ENCODE measurements around the gene CRHR1.

Gene CRHR1

DNA sequence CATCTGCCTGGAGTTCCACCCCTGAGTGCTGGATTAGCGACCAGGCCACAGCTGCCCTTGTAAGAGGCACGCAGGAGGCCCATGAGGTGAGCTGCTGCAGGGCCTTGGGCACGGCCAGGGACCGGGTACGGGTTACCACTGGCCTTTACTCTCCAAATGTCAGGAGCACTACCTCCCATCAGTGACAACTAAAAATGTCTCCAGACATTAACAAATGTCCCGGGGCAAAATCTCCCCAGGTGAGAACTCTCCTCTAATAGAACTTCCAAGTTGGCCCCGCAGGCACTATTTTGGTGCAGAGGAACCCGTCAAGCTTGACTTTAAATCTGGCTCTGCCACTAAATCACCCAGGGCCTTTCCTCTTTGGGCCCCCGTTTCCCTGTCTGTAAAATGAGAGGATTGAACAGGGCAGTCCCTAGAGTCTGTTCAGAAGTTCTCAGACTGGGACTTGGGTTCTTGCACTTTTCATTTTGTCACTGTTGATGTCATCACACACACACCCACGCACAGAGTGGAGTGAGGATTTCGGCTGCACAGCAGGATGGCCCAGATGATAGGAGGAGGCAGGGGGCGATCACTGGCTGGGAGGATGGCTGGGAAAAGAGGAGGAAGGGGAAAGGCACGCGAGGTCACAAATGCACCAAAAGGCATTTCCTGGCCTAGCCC is 85.7 kb downstream of the CRHR1 start:
- DNase-seq (ENCODE audit: low read depth): no peak

DNA sequence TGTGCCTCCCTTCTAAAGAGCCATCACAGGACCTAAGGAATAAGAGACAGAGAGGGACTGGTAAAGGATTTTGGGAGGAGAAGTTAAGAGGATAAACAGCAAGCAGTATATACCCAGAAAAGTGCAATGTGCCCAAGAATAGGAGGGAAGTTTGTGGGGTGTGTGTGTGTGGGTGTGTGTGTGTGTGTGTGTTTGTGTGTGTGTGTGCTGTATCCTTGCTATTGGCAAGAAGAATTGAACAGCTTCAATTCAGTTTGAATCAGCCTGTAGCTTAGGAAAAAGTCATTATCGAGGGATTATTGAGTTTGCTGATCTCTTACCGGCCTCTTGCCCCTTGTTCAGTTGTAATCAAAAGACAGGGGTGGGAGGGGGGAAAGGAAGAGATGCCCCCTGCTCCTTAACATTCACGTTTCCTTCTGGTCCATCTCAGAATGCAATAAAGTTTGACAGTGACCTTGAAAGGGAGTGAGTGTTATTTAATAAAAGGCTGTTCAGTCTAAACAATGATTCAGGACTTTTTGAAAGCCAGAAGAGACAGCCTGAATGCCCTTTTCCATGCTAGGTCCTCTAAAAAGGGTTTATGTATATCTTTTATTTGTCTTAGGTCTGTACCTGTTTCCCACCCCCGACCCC is 86.3 kb downstream of the CRHR1 start:
- no peak for DNase-seq (ENCODE audit: low read depth)

- DNase-seq (ENCODE audit: low read depth): no peak
These were observed 87.6 kb downstream of the CRHR1 start for GRCh38 chr17:45871718-45872117.

- DNase-seq (ENCODE audit: low read depth): no peak
These were observed 89.6 kb downstream of the CRHR1 start for GRCh38 chr17:45873728-45874127.

- no peak for DNase-seq (ENCODE audit: low read depth)
These were observed 90.0 kb downstream of the CRHR1 start for GRCh38 chr17:45874151-45874550.

GRCh38 chr17:45876539-45876938 is 92.4 kb downstream of the CRHR1 start:
- no peak for DNase-seq (ENCODE audit: low read depth)

GRCh38 chr17:45877467-45877866 is 93.3 kb downstream of the CRHR1 start:
- no peak for DNase-seq (ENCODE audit: low read depth)

DNA sequence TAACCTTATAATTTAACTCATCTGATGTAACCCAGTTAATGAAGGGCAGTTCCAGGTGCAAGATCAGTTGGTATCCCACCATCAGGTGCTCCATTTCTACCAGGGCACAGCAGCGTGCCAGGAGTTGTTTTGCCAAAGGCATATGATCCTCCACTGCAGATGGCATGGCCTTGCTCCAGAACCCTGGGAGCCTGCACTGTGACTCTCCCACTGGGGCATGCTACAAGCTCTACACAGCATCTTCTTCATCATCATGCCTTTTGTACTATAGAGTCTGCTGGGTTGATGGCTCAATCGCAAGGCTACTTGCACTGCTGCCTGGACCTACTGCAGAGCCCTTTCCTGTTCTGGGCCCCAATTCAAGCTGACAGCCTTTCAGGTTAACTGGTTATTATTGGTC is 98.9 kb downstream of the CRHR1 start:
- DNase-seq (ENCODE audit: low read depth): no peak

Measured in activated gamma-delta T cell treated with anti-CD3 and anti-CD28 coated beads, Interleukin-2, amount 50 U/mL, for 16 hours (primary cell).